Transverse colon (tissue), 3 donors: ENCODE measurements around the gene PMIS2.

Source experiments
- CTCF ChIP-seq, 5 experiments: fragments of 200-600 bp in 3 of 5; fragments of 450-650 bp in 2 of 5; sonication (generic) in 3 of 5; IDR thresholded peaks; 1 replicate in 2 of 5; 2 replicates in 3 of 5; pipeline ENCODE4 v1.5.1; 2016 to 2017; ENCODE audit warnings: antibody characterized with exemption in 5 of 5, inconsistent platforms in 3 of 5, mild to moderate bottlenecking in 2 of 5, moderate library complexity in 1 of 5
- POLR2A ChIP-seq: fragments of 450-650 bp; IDR thresholded peaks from one replicate; pipeline ENCODE4 v1.6.1; 2016; ENCODE audit warnings: antibody characterized with exemption, mild to moderate bottlenecking, moderate library complexity

DNA sequence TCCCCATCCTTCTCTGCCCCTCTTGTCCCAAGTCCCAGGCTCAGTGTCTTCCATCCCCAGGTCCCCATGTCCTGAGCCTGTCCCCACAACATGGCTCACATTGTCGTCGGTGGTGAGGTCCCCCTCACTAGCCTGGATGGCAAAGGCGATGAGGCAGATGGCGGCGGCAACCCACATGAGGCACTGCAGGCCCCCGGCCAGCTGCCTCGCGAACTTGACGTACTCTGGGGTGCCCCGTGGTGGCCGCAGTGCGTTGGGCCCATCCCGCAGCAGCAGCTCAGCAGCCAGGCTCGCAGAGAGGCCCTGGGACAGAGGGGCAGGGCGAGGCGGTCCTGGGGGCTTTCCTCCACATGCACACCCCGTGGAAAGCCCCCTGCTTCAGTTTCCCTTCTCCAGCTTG is 23.6 kb upstream of the PMIS2 start:
- TF ChIP-seq CTCF (IDR thresholded peaks at IDR 0.05) = no peak
- TF ChIP-seq POLR2A = no peak
